Measurements from ENCODE around the gene TMEM167B.
"Not testable (repeated sequence)": the region's sequence is repeated elsewhere in the genome, so short reads cannot be mapped to it uniquely, and the experiment has no call there.

TMEM167B gene

GRCh38 chr1:109138358-109138757, 47.8 kb downstream of the TMEM167B start:
- no peak for DNase-seq (ENCODE audit: extremely low read depth, insufficient read length)
- no peak overlapping the region for H3K4me3 ChIP-seq (replicated peaks; ENCODE audit: low read depth, low read length)
- no peaks in the 10 kb centered on the region for H3K36me3 ChIP-seq (ENCODE audit: control insufficient read depth, insufficient read depth, low read length)
- H3K27me3 ChIP-seq (replicated peaks; ENCODE audit: control insufficient read depth, insufficient read depth, low read length) = no peaks in the 10 kb centered on the region
- no peak for TF ChIP-seq CTCF (IDR thresholded peaks at IDR 0.05; ENCODE audit: insufficient read depth, low read length, poor library complexity, severe bottlenecking)

GRCh38 chr1:109140392-109140791, 49.8 kb downstream of the TMEM167B start:
- Histone ChIP-seq H3K36me3 (ENCODE audit: control insufficient read depth, insufficient read depth, low read length) (no peaks in the 10 kb centered on the region), H3K4me3 (replicated peaks; ENCODE audit: low read depth, low read length) (no peak overlapping the region), H3K27me3 (replicated peaks; ENCODE audit: control insufficient read depth, insufficient read depth, low read length) (no peaks in the 10 kb centered on the region)
- DNase-seq (ENCODE audit: extremely low read depth, insufficient read length) = no peak
- no peak for TF ChIP-seq CTCF (IDR thresholded peaks at IDR 0.05; ENCODE audit: insufficient read depth, low read length, poor library complexity, severe bottlenecking)

GRCh38 chr1:109142260-109142659, 51.7 kb downstream of the TMEM167B start:
- no peaks in the 10 kb centered on the region for H3K36me3 ChIP-seq (ENCODE audit: control insufficient read depth, insufficient read depth, low read length)
- no peak for DNase-seq (ENCODE audit: extremely low read depth, insufficient read length)
- no peak for TF ChIP-seq CTCF (IDR thresholded peaks at IDR 0.05; ENCODE audit: insufficient read depth, low read length, poor library complexity, severe bottlenecking)
- no peak overlapping the region for H3K4me3 ChIP-seq (replicated peaks; ENCODE audit: low read depth, low read length)
- no peaks in the 10 kb centered on the region for H3K27me3 ChIP-seq (replicated peaks; ENCODE audit: control insufficient read depth, insufficient read depth, low read length)

- H3K4me3 ChIP-seq (replicated peaks; ENCODE audit: low read depth, low read length); DNase-seq (ENCODE audit: extremely low read depth, insufficient read length); H3K36me3 ChIP-seq (ENCODE audit: control insufficient read depth, insufficient read depth, low read length); H3K27me3 ChIP-seq (replicated peaks; ENCODE audit: control insufficient read depth, insufficient read depth, low read length): not testable (repeated sequence)
Measured at GRCh38 chr1:109142725-109143124, 52.2 kb downstream of the TMEM167B start.

Data from GM06990 (cell line).